GM19239 (cell line): ENCODE data around the gene ZNF644.

Experiments used
- DNase-seq: peaks from one replicate; pipeline ENCODE4 v3.0.0; 2011; ENCODE audit warnings: low spot score; ENCODE audit not compliant: insufficient read length
- FAIRE-seq: peaks from 2 replicates; lab custom pipeline; 2011; peaks lifted over from hg19 to GRCh38; lab: Jason Lieb, UNC

The ZNF644 gene

GRCh38 chr1:90881034-90881433 is 140.8 kb downstream of the ZNF644 start:
- DNase-seq: no peak
- FAIRE-seq: no peak

DNA sequence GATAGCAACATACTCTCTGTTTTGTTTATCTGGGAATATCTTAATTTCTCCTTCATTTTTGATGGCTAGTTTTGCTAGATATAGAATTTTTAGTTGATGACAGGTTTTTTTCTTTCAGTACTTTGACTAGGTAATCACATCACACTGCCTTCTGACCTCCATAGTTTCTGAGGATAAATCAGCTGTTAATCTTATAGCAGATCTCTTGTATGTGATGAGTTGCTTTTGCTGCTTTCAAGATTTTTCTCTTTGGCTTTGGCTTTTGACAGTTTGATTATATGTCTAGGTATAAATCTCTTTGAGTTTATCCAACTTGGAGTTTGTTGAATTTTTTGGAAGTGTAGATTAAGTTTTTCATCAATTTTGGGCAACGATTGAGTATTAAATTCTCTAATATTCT is 142.6 kb downstream of the ZNF644 start:
- FAIRE-seq (no peak), DNase-seq (no peak)

DNA sequence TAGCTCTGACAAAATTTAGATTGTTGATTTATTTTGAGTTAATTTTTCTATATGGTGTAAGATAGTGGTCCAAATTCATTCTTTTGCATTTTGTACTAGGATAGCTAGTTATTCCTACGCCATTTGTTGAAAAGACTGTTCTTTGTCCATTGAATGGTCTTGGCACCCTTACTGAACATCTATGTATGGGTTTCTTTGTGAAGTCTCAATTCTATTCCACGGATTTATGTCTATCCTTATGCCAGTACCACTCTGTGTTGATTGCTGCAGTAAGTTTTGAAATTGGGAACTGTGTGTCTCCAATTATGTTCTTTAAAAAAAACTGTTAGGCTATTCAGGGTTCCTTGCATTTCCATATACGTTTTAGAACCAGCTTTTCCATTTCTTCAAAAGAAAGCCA is 145.7 kb downstream of the ZNF644 start:
- no peak for FAIRE-seq
- no peak for DNase-seq
